ENCODE results near the gene PSMD6.

DNA sequence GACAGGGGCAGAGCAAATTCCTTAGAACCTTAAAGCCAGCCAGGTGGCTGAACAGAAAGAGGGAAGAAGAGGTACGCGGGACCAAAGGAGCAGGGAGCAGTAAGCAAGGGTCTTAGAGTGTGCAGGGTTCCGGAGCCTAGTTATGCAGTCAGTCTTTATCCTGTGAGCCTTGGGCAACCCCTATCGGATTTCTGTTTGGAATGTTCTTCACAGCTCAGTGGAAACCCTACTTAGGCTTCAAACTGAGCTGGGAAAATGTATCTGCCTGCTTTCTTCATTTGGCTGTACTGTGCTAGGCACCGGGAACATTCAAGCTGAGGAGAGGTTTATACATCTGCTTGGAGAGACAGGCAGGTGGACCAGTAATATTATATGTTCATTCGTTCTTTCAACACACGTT lies 37.1 kb downstream of the PSMD6 start:
- no peak for TF ChIP-seq POLR2A (IDR thresholded peaks at IDR 0.05; ENCODE audit: low read depth, low read length)
- no peak for TF ChIP-seq TAF1 (IDR thresholded peaks at IDR 0.05; ENCODE audit: borderline replicate concordance, low read depth, low read length)
